ENCODE measurements around the gene FSTL4. TPM values are rescaled to one million over a fixed set of nuclear protein-coding genes. Genes with fewer than 3 reads are reported as not detected.

FSTL4 gene
- total and polyA plus RNA-seq, 2 experiments from 2014 or later = 1.4 to 2.8 TPM

DNA sequence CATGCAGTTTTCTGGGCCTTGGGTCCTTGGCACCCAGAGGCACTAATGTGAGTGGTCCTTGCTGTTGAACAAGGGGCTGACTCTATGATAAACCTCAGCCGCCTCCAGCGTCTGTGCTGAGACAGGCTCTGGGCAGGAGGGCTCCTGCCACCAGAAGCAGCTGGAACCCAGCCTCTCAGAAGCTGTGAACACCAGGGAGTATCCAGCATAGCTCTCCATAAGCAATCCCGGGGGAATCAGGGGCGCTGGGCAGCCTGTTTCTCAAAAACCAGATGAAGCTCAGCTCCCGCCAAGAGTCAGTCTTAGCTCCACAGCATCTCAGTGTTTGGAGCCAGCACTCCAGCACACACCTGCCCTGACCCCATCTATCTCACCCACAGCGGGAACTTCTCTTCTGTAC is 390.3 kb downstream of the FSTL4 start (continued):
- TF ChIP-seq, protein P1, sequence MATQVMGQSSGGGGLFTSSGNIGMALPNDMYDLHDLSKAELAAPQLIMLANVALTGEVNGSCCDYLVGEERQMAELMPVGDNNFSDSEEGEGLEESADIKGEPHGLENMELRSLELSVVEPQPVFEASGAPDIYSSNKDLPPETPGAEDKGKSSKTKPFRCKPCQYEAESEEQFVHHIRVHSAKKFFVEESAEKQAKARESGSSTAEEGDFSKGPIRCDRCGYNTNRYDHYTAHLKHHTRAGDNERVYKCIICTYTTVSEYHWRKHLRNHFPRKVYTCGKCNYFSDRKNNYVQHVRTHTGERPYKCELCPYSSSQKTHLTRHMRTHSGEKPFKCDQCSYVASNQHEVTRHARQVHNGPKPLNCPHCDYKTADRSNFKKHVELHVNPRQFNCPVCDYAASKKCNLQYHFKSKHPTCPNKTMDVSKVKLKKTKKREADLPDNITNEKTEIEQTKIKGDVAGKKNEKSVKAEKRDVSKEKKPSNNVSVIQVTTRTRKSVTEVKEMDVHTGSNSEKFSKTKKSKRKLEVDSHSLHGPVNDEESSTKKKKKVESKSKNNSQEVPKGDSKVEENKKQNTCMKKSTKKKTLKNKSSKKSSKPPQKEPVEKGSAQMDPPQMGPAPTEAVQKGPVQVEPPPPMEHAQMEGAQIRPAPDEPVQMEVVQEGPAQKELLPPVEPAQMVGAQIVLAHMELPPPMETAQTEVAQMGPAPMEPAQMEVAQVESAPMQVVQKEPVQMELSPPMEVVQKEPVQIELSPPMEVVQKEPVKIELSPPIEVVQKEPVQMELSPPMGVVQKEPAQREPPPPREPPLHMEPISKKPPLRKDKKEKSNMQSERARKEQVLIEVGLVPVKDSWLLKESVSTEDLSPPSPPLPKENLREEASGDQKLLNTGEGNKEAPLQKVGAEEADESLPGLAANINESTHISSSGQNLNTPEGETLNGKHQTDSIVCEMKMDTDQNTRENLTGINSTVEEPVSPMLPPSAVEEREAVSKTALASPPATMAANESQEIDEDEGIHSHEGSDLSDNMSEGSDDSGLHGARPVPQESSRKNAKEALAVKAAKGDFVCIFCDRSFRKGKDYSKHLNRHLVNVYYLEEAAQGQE (IDR thresholded peaks at IDR 0.05; ENCODE audit: unreplicated experiment) = no peak
- TF ChIP-seq, protein P2, sequence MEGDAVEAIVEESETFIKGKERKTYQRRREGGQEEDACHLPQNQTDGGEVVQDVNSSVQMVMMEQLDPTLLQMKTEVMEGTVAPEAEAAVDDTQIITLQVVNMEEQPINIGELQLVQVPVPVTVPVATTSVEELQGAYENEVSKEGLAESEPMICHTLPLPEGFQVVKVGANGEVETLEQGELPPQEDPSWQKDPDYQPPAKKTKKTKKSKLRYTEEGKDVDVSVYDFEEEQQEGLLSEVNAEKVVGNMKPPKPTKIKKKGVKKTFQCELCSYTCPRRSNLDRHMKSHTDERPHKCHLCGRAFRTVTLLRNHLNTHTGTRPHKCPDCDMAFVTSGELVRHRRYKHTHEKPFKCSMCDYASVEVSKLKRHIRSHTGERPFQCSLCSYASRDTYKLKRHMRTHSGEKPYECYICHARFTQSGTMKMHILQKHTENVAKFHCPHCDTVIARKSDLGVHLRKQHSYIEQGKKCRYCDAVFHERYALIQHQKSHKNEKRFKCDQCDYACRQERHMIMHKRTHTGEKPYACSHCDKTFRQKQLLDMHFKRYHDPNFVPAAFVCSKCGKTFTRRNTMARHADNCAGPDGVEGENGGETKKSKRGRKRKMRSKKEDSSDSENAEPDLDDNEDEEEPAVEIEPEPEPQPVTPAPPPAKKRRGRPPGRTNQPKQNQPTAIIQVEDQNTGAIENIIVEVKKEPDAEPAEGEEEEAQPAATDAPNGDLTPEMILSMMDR (conservative IDR thresholded peaks at IDR 0.05; ENCODE audit: low read depth in 2 of 2) = no peak
- TF ChIP-seq EZH2phosphoT487 (IDR thresholded peaks at IDR 0.05; ENCODE audit: unreplicated experiment) = no peak
- TF ChIP-seq POLR2AphosphoS5 (IDR thresholded peaks at IDR 0.05; ENCODE audit: low read depth) = no peak
- no peak for TF ChIP-seq CREB1 (CRISPR knock-in tag; IDR thresholded peaks at IDR 0.05; ENCODE audit: low read depth)
- no peak for TF ChIP-seq JUNB (IDR thresholded peaks at IDR 0.05; ENCODE audit: unreplicated experiment)

DNA sequence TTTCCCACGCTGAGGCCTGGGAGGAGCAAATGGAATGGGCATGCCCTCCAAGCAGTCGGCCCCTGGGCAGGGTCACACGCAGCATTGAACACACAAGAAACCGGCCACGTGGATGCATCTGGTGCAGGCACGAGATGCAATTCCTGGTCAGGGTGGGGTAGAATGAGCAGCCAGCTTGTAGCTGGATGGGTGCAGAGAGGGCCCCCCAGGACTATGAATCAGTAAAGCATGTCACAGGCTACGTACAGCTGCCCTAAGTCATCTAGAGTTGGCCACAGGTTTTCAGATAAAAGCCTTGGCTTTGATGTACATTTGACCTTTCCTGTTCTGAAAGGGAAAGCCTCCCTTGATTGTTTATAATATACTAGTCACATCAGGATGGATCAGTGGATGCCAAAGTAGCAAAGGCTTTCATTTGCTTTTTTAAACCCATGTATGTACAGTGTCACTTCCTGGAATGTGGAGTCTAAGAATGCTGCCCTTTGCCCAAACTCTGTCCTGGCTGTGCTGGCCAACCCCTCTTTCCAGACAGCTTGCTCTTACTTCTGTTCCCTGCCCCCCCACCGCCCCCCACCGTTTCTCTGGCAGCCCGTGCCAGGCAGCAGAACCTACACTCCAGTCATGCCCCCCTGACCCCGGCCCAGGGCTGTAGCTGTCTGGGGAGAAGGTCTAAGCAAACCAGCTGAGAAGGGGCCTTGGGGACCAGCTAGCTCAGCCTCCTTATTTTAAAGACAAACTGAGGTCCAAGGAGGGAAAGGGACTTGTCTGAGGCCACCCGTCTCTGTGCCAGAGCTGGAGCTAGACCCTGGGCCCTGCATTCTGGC is 391.3 kb downstream of the FSTL4 start:
- Histone ChIP-seq H3K36me3 (ENCODE audit: insufficient read depth) (no peaks in the 10 kb centered on the region), H3K79me2 (replicated peaks; ENCODE audit: insufficient read depth) (no peaks in the 10 kb centered on the region), H3K4me1 (ENCODE audit: insufficient read depth) (no peaks in the 10 kb centered on the region), H3K27me3 (ENCODE audit: insufficient read depth) (no peaks in the 10 kb centered on the region), H3K27ac (ENCODE audit: low read depth) (no peak overlapping the region), H3K9me2 (ENCODE audit: insufficient read depth) (no peaks in the 10 kb centered on the region), H3K4me3 (no peak overlapping the region), H2AFZ (no peak overlapping the region), H3K4me2 (no peak overlapping the region), H3F3A (replicated peaks; ENCODE audit: low read depth) (no peaks in the 10 kb centered on the region), H4K20me1 (replicated peaks; ENCODE audit: insufficient read depth) (no peaks in the 10 kb centered on the region; the same call in 1 of the 2 replicates)
- H3K4me3 Mint-ChIP-seq = no peak overlapping the region
- H3K4me1 Mint-ChIP-seq = peaks cover 5% of the 10 kb centered on the region; the same call in 2 of the 3 replicates
- no peaks in the 10 kb centered on the region for H3K9me3 Mint-ChIP-seq
- no peak overlapping the region for H3K27ac Mint-ChIP-seq
- TF ChIP-seq CREB1 (CRISPR knock-in tag; IDR thresholded peaks at IDR 0.05; ENCODE audit: low read depth) (no peak), ETS1 (IDR thresholded peaks at IDR 0.05) (no peak)
- TF ChIP-seq, protein P1 (IDR thresholded peaks at IDR 0.05; ENCODE audit: unreplicated experiment) = no peak
- H3K27me3 Mint-ChIP-seq (ENCODE audit: insufficient read depth, low read depth, poor library complexity) = peaks cover 4% of the 10 kb centered on the region
- DNase-seq (ENCODE audit: low spot score) (no peak), ATAC-seq (no peak)
- H3K36me3 Mint-ChIP-seq (ENCODE audit: low read depth) = no peaks in the 10 kb centered on the region
